ENCODE measurements around the gene CHM.
"Not testable (repeated sequence)": the region's sequence is repeated elsewhere in the genome, so short reads cannot be mapped to it uniquely, and the experiment has no call there.

CHM gene

DNA sequence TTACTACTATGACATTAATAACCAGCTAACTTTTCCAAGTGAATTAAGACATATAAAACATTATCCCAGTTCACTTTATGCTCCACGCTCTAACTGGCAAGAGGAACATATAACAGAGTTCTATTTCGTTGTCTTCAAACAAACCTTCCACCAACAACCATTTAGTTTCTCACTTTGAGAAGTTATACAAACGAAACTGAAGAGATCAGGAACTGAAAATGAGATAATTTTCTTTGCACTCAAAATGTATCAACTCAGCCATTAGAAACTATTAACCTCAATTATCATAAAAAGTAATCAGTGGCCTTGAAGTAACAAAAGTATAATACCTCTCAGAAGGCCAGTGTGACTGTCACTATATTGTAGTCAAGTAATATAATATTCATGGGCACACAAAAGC, 70.1 kb downstream of the CHM start:
- no peak overlapping the region for H3K4me3 ChIP-seq
- no peak for DNase-seq (ENCODE audit: low spot score)
- H3K27ac ChIP-seq, result no peak overlapping the region
- TF ChIP-seq, protein P1, sequence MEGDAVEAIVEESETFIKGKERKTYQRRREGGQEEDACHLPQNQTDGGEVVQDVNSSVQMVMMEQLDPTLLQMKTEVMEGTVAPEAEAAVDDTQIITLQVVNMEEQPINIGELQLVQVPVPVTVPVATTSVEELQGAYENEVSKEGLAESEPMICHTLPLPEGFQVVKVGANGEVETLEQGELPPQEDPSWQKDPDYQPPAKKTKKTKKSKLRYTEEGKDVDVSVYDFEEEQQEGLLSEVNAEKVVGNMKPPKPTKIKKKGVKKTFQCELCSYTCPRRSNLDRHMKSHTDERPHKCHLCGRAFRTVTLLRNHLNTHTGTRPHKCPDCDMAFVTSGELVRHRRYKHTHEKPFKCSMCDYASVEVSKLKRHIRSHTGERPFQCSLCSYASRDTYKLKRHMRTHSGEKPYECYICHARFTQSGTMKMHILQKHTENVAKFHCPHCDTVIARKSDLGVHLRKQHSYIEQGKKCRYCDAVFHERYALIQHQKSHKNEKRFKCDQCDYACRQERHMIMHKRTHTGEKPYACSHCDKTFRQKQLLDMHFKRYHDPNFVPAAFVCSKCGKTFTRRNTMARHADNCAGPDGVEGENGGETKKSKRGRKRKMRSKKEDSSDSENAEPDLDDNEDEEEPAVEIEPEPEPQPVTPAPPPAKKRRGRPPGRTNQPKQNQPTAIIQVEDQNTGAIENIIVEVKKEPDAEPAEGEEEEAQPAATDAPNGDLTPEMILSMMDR (IDR thresholded peaks at IDR 0.05), result no peak

DNA sequence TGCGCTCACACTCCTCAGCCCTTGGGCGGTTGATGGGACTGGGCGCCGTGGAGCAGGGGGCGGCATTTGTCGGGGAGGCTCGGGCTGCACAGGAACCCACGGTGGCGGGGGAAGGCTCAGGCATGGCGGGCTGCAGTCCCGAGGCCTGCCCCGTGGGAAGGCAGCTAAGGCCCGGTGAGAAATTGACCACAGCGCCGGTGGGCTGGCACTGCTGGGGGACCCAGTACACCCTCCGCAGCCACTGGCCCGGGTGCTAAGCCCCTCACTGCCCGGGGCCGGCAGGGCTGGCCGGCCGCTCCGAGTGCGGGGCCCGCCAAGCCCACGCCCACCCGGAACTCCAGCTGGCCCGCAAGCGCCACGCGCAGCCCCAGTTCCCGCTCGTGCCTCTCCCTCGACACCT, 75.0 kb downstream of the CHM start:
- not testable (repeated sequence) for H3K27ac ChIP-seq; H3K4me3 ChIP-seq; DNase-seq (ENCODE audit: low spot score)

DNA sequence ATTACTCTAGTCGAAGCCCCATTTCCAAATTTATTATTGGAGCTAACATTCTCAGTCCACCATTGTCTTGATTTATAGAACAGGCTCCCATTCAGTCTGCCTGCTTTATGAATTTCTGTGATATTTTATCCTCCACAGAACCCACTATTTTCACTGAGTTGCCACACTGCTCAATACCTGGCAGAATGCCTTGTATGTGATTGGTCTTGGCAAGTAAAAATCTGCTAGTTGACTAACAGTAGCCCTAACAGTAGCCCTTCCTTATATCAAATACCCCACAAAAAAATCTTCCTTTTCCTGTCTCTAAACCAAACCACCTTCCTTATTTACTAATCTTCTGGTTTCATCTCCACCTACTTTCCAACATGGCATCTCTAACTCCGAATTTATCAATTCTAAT, 82.6 kb downstream of the CHM start:
- no peak overlapping the region for H3K27ac ChIP-seq

DNA sequence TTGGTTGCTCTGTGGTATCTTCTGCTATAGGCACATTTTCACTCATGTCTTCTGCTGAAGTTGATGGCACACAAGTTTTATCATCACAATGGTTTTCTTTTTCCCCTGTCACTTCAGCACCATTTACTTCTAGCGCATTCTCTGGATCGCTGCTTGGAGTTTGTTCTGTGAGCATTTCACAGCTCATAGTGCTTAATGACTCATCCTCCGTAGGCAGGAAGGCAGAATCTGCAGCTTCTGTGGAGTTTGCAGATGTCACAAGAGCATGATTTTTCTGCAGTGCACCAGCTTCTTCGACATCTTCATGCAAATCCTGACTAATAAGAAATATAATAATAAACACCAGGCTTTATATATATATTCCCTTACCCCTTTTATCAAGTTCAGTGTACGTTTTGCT, 83.6 kb downstream of the CHM start:
- H3K4me3 ChIP-seq, result no peak overlapping the region
- DNase-seq (ENCODE audit: low spot score), result no peak
- no peak overlapping the region for H3K27ac ChIP-seq
- TF ChIP-seq, protein P1 (IDR thresholded peaks at IDR 0.05), result no peak

More for the DNA sequence above, 82.6 kb downstream of the CHM start:
- no peak overlapping the region for H3K4me3 ChIP-seq
- TF ChIP-seq, protein P1 (IDR thresholded peaks at IDR 0.05), result no peak
- DNase-seq (ENCODE audit: low spot score), result no peak

DNA sequence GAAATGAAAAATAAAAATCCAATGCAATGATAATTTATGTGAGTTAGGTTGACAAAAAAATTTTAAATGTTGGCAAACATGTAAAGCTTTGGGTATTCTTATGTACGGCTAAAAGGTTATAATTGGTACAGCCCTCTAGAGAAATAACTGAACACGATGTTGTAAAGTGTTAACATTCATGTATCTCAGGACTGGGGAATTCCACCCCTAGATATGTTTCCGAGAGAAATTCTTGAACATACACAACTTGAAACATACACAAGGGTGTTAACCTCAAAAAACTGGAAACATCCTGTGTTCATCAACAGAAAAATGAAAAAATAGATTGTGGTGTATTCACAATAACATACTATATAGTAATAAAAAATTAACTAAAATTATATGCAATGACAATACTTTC, 91.8 kb downstream of the CHM start:
- no peak for DNase-seq (ENCODE audit: low spot score)
- no peak overlapping the region for H3K27ac ChIP-seq
- no peak overlapping the region for H3K4me3 ChIP-seq
- TF ChIP-seq, protein P1 (IDR thresholded peaks at IDR 0.05), result no peak

DNA sequence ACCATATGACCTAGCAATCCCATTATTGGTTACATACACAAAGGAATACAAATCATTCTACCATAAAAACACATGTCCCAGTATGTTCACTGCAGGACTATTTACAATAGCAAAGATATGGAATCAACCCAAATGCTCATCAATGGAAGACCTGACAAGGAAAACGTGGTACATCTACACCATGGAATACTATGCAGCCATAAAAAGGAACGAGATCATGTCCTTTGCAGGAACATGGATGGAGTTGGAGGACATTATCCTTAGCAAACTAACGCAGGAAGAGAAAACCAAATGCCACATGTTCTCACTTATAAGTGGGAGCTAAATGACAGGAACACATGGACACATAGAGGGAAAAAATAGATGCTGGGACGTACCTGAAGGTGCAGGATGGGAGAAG, 102.6 kb downstream of the CHM start:
- H3K27ac ChIP-seq; H3K4me3 ChIP-seq; DNase-seq (ENCODE audit: low spot score): not testable (repeated sequence)

DNA sequence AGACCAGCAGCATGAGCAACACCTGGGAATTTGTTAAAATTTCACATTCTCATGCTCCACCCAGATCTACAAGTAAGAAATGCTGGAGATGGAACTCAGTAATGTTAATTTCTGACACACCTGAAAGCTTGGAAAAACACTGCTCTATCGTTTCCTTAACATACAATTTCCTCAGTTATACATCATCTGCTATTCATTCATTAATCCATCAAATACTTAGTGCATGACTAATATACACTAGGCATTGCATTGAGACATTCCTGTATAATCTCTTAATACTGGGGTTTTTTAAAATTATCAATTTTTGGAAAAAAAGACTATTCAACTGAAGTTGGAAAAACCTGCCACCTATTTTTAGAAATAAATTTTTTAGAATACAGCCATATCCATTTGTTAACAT, 106.1 kb downstream of the CHM start:
- DNase-seq (ENCODE audit: low spot score), result no peak
- TF ChIP-seq, protein P1 (IDR thresholded peaks at IDR 0.05), result no peak

DNA sequence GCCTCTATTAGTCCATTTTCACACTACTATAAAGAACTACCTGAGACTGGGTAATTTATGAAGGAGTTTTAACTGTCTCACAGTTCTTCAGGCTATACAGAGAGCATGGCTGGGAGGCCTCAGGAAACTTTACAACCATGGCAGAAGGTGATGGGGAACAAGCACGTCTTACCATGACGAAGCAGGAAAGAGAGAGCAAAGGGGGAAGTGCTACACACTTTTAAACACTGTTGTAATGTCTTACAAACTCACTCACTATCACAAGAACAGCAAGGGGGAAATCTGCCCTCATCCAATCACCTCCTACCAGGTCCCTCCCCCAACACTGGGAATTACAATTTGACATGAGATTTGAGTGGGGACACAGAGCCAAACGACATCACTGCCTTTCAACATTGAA, 107.4 kb downstream of the CHM start:
- DNase-seq (ENCODE audit: low spot score); H3K4me3 ChIP-seq: not testable (repeated sequence)

More for the DNA sequence above, 106.1 kb downstream of the CHM start:
- Histone ChIP-seq H3K4me3 (no peak overlapping the region), H3K27ac (no peak overlapping the region)

DNA sequence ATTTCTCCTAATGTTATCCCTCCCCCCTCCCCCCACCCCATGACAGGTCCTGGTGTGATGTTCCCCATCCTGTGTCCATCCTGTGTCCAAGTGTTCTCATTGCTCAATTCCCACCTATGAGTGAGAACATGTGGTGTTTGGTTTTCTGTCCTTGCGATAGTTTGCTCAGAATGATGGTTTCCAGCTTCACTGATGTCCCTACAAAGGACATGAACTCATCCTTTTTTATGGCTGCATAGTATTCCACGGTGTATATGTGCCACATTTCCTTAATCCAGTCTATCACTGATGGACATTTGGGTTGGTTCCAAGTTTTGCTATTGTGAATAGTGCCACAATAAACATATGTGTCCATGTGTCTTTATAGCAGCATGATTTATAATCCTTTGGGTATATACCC, 113.0 kb downstream of the CHM start:
- DNase-seq (ENCODE audit: low spot score); H3K4me3 ChIP-seq; H3K27ac ChIP-seq: not testable (repeated sequence)

More for the DNA sequence above, 107.4 kb downstream of the CHM start:
- not testable (repeated sequence) for H3K27ac ChIP-seq
